Fibroblast of the aortic adventitia (primary cell): Measurements from ENCODE around the gene EVX1. TPM values are rescaled to one million over a fixed set of nuclear protein-coding genes. Genes with fewer than 3 reads are reported as not detected.
A peak's percentile ranks its signal among the peaks of the same experiment; 100 is the strongest.

Experiments used
- DNase-seq: peaks from one replicate; pipeline ENCODE4 v3.0.0-alpha.2; 2010; ENCODE audit warnings: low read depth
- H3K4me3 ChIP-seq: 2 replicates; pipeline ENCODE4 v1.5.1; 2011; ENCODE audit warnings: low read depth, mild to moderate bottlenecking, control low read depth, low read length, moderate library complexity
- CTCF ChIP-seq: IDR thresholded peaks from 2 replicates; pipeline ENCODE4 v1.5.1; 2011; ENCODE audit warnings: mild to moderate bottlenecking, low read length, control low read depth, inconsistent platforms; ENCODE audit not compliant: insufficient read depth
- total RNA-seq: library from RNA; depleted of rRNA; stranded (reverse); fragments of >200 nt; gene quantifications from 2 replicates; pipeline ENCODE4 v1.2.3, GENCODE V29; 2012; ENCODE audit warnings: low replicate concordance

EVX1 gene
- total RNA-seq, 1 donor: not detected

DNA sequence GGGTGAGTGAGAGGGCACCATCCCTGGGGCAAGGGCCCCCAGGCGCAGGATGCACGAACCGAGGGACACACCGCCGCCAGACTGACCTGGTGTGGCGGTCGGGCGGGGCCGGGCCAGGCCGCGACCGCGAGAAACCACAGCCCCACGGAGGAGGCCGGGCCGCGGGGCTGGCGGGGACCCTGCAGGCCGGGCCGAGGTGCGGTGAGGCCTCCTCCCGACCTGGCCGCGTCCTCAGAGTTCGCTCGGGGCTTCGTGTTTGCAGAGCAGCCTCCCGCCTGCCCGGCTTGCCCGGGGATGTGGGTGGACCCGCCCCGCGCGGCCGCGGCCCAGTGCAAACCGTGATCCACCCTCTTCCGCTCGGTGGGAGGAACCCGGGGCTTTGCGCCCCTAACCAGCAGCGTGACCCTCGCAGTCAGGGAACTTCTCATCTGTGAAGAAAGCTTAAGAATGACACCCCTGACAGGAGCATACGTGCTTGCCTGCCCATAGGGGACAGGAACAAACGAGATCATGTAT, 22.1 kb upstream of the EVX1 start:
- no peak for TF ChIP-seq CTCF
- DNase-seq: no peak
- H3K4me3 ChIP-seq: no peak overlapping the region

DNA sequence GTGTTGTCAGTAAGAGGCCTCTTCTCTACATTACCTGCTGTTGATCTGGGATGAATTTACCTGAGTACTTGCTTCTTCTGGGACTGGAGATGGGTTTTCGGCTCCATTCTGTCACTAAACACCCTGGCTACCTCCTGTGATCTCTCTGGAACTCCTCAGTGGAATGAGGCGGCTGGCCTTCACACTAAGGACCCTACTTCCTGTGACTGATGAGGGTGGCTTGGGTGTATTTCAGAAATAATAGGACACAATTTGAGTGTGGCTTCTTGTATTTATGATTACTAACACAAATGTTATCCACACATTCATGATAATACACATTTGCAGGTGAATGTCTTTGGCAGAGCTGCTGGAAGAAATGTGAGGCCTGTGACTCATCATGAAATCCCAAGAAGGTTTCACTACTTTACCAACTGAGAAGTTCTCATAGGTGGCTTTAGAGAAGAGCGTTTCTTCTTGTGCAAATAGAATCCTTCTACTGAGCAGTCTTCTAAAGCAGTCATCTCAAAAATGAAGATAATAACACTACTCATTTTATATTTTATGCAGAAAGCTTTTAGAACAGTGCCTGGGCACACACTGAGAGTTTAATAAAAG, 21.3 kb upstream of the EVX1 start:
- DNase-seq: no peak
- H3K4me3 ChIP-seq: no peak overlapping the region
- no peak for TF ChIP-seq CTCF

- no peak for DNase-seq
- no peak overlapping the region for H3K4me3 ChIP-seq
- TF ChIP-seq CTCF: no peak
These were observed 18.5 kb upstream of the EVX1 start for GRCh38 chr7:27223941-27224575.

GRCh38 chr7:27224983-27225934, 17.3 kb upstream of the EVX1 start:
- DNase-seq: no peak
- no peak overlapping the region for H3K4me3 ChIP-seq
- TF ChIP-seq CTCF: no peak

GRCh38 chr7:27229448-27229847, 13.2 kb upstream of the EVX1 start:
- no peak for TF ChIP-seq CTCF
- H3K4me3 ChIP-seq: no peak overlapping the region
- DNase-seq: no peak

DNA sequence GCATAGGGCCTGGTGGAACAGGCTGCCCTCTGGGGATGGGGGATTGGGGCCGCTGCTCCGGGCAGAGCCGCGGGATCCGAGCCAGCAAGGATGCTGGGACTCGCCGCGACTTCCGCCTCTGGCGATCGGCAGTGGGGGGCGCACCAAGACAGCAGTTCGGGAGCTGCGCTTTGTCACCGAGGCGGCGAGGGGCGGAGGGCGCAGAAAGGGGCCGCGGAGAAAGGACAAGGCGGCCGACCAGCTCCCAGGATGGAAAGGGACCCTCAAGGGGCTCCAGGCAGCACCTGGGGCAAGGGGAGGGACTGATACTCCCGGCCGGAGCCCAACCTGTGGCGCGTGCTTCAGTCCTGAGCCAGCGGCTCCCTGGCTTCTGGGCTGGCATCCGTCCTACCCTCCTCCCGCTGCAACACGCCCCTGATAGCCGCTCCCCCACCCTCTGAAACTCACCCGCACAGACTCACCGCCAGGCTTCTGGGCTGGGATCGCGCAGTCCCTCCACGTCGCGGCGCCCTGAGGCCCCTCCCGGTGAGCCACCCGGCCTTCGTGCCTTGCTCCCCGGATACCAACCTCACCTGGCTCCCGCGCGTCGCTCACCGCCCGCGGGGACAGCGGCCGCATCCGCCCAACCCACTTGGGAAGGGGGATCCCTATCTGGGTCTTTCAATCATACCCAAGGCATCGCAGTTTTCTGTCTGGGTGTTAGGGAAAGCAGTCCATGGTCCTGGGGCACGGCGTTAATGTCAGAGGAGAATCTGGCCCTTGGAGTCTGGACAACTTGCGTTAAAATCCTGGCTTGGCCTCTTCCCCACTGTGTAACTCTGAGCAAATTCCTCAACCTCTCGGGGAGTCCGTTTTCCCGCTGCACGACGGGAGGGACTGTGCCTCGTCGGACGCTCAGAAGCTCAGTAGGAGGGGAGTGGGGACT, 7.0 kb upstream of the EVX1 start:
- no peak for TF ChIP-seq CTCF
- H3K4me3 ChIP-seq: peak overlapping the region; percentile 43
- no peak for DNase-seq
